ENCODE results near the gene ROM1. TPM values are rescaled to one million over a fixed set of nuclear protein-coding genes. Genes with fewer than 3 reads are reported as not detected.

ROM1 gene
- total and polyA plus RNA-seq, 2 donors (not counting 3 experiments of a cell fraction or from before 2014, with no cell fraction given) = 5.3 to 8.8 TPM

- Histone ChIP-seq H4K20me1 (replicated peaks; ENCODE audit: control insufficient read depth, extremely low read depth, insufficient read depth, low read length) (no peaks in the 10 kb centered on the region), H2AFZ (ENCODE audit: low read depth, low read length) (no peak overlapping the region), H3K4me1 (ENCODE audit: control insufficient read depth, extremely low read depth, insufficient read depth, low read length) (peaks cover 18% of the 10 kb centered on the region), H3K4me2 (ENCODE audit: insufficient read depth, low read length) (no peak overlapping the region), H3K79me2 (ENCODE audit: control insufficient read depth, insufficient read depth, low read length) (peaks cover 14% of the 10 kb centered on the region), H3K9ac (replicated peaks; ENCODE audit: extremely low read depth, insufficient read depth, low read length) (no peak overlapping the region), H3K27me3 (ENCODE audit: control insufficient read depth in 2 of 2, insufficient read depth in 2 of 2, low read length in 2 of 2) (no peaks in the 10 kb centered on the region), H3K36me3 (ENCODE audit: control insufficient read depth in 2 of 2, extremely low read depth in 1 of 2, insufficient read depth in 2 of 2, low read length in 2 of 2) (peaks cover 0 to 13% of the 10 kb centered on the region in 2 experiments), H3K27ac (ENCODE audit: insufficient read depth, low read depth, low read length) (no peak overlapping the region), H3K9me3 (replicated peaks; ENCODE audit: control insufficient read depth, insufficient read depth, low read length) (no peaks in the 10 kb centered on the region), H3K9me1 (replicated peaks; ENCODE audit: control insufficient read depth, extremely low read depth, insufficient read depth, low read length) (no peaks in the 10 kb centered on the region), H3K4me3 (replicated peaks in 1 of 3; ENCODE audit: insufficient read depth in 1 of 3, low read depth in 1 of 3, low read length in 3 of 3) (no peak overlapping the region)
- CTCF ChIA-PET = no interaction called here
- dilution Hi-C loops (cut with MboI; ENCODE audit: extremely low pct_ligation_motif_present, low sequenced_read_pairs) (no loop called here), intact Hi-C loops (cut with micrococcal nuclease) (no loop called here)
- TF ChIP-seq MAX (IDR thresholded peaks at IDR 0.05; ENCODE audit: insufficient read depth, insufficient read length) = no peak
- TF ChIP-seq FOS (IDR thresholded peaks at IDR 0.05; ENCODE audit: borderline replicate concordance, insufficient read depth, low read length) = no peak
- TF ChIP-seq GATA2 (IDR thresholded peaks at IDR 0.05; ENCODE audit: insufficient read depth, insufficient read length, low read depth, low read length) = no peak
- no peak for TF ChIP-seq POLR2AphosphoS5 (IDR thresholded peaks at IDR 0.05; ENCODE audit: insufficient read depth, low read depth, low read length)
- no peak for TF ChIP-seq JUN (IDR thresholded peaks at IDR 0.05; ENCODE audit: borderline replicate concordance, insufficient read depth, insufficient read length, low read depth)
- TF ChIP-seq EZH2 (IDR thresholded peaks at IDR 0.05; ENCODE audit: borderline replicate concordance, low read depth, low read length, severe bottlenecking) = no peak
- TF ChIP-seq CTCF (IDR thresholded peaks at IDR 0.05; ENCODE audit: extremely low read depth in 1 of 2, insufficient read depth in 1 of 2, low read depth in 1 of 2, low read length in 2 of 2) = no peak
- no peak for TF ChIP-seq MYC (IDR thresholded peaks at IDR 0.05; ENCODE audit: low read depth, low read length)
- TF ChIP-seq POLR2A (IDR thresholded peaks at IDR 0.05; ENCODE audit: low read depth, low read length) = no peak
- no peak for FAIRE-seq
- POLR2A ChIA-PET = no interaction called here
- no peak for DNase-seq (ENCODE audit: low read depth, low spot score)
- no TSS peak for BruUV-seq (replicated peaks)
These were observed 5.3 kb upstream of the ROM1 start for GRCh38 chr11:62607714-62608113.

Data from endothelial cell of umbilical vein (primary cell).